ENCODE results near the gene RANBP17. TPM values are rescaled to one million over a fixed set of nuclear protein-coding genes. Genes with fewer than 3 reads are reported as not detected.
A peak's percentile ranks its signal among the peaks of the same experiment; 100 is the strongest.
"Not testable (repeated sequence)": the region's sequence is repeated elsewhere in the genome, so short reads cannot be mapped to it uniquely, and the experiment has no call there.

The RANBP17 gene
- total RNA-seq (ENCODE audit: insufficient read depth, low replicate concordance) = 197 TPM

- DNase-seq (ENCODE audit: low spot score) = peak; percentile 70
These were observed at the start of gene RANBP17 for GRCh38 chr5:170861917-170862766. RANBP17 (plus strand) TSS chr5:170862018.

- no peak for DNase-seq (ENCODE audit: low spot score)
These were observed 48.6 kb upstream of the RANBP17 start for GRCh38 chr5:170813231-170813630.

DNA sequence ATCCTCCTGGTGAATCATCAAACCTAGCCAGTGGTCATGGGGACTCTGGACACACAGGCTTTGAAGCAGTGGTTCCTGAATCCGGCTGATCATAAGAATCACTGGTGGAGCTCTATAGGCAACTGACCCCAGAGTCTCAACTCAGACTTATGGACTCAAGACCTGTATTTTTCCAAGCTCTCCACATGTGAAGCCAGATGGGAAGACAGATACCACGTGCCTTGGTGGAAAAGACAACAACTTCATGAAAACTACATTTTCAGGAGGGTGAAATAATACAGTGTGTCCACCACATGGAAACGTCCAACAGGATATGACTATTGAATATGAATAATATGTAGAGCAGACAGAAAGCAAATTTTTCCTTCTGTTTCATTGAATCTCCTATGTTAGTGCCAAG lies 44.6 kb upstream of the RANBP17 start:
- no peak for DNase-seq (ENCODE audit: low spot score)

DNA sequence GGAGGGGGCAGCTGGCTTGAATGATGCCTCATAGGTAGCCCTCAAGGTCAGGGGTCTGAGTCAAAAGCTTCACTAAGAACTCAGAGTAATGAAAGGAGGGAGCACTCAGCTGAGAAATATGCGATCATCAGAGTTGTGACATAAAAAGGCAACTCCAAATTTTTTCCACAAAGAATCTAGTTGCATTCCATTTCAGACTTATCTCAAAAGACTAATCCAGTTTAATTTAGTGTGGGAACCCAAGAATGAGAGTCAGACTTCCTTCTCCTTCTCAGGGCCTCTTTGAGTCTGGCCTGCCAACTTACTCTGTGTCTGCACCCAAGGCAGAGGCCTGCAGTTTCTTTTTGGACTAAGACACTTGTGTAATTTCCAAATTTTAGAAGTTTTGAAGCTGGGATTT lies 43.6 kb upstream of the RANBP17 start:
- peak; percentile 61 for DNase-seq (ENCODE audit: low spot score)

DNA sequence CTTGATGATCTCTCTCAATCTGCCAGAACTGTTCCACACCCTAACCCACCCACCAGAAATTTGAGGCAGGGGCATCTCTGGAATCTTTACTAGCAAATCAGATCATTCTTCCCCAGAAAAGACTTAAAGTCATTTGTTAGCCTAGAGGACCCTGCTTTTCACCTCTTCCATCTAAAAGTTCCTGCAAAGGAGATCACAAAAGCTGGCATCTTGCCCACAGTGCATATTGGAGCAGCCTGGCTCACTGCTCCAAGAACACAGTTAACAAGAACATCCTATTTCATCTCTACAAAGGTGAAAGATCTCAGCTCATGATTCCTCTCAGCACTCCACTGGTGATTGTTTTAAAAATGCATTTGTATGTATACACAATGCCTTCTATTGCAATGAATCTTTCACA lies 42.0 kb upstream of the RANBP17 start:
- DNase-seq (ENCODE audit: low spot score) = peak; percentile 22

GRCh38 chr5:170821257-170821800 lies 40.5 kb upstream of the RANBP17 start:
- no peak for DNase-seq (ENCODE audit: low spot score)

- DNase-seq (ENCODE audit: low spot score) = no peak
These were observed 35.7 kb upstream of the RANBP17 start for GRCh38 chr5:170826117-170826516.

DNA sequence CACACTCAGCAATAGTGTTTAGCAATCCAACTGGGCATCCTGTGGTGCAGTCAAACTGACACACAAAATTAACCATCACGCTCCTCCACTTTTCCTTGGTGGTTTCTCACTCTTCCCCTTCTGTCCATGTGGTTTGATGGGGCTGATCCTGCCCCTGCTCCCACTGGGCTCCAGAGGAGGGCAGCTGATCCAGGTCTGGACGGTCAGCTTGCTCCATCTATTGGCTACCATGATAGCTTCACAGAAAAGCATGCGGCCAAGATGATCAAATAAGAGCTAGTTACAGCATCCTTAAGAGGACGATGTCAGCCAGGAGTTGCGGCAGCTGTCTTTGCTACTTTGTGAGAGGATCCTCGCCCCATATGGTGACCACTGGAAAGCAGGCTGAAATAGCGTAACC lies 29.6 kb upstream of the RANBP17 start:
- no peak for DNase-seq (ENCODE audit: low spot score)

DNA sequence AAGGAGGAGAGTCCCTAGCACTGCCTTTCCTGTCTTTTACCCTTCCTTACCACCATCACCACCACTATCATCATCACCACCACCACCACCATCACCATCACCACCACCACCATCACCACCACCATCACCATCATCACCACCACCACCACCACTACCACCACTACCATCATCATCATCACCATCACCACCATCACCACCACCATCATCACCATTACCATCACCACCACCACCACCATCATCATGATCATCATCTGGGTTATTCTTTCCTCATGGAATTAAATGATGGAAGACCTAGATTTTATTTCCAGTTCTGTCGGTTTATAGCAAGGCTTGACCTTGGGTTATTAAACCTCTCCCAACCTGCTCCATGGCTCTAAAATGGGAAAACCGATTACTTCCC lies 27.8 kb upstream of the RANBP17 start:
- DNase-seq (ENCODE audit: low spot score) = not testable (repeated sequence)

DNA sequence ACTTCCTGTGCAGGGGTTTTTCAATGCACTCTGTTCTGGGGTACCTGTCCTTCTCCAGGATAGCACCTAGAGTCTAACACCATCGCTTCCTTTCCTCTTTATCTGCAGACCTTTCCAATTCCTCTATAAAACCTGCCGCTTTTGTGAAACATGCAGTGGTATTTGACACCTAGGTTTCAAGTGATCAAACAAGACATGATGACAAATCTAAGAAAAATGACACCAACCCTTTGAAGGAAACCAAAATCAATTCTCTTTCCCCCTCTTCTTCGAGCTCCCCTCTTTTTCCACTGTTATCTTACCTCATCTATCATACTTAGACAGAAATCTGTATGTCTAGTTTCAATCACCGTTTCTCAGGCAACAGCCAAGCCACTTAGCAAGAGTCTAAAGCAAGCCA lies 25.6 kb upstream of the RANBP17 start:
- DNase-seq (ENCODE audit: low spot score) = no peak

DNA sequence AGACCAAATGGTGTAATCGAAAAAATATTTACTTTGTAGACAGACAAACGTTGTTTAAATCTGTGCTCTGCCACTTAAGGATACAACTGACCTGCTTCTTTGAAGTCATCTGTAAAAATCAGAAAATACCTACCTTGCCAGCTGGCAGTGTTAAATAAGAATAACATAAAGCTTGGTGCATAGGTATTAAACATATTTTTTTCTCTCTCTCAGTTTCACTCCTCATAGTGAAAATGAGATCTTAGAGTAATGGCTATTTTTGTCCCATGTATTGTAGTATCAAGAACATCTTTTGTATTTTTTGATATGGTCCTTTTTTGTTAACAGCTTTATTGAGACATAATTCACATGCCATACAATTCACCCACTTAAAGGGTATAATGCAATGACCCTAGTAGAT lies 17.9 kb upstream of the RANBP17 start:
- no peak for DNase-seq (ENCODE audit: low spot score)

DNA sequence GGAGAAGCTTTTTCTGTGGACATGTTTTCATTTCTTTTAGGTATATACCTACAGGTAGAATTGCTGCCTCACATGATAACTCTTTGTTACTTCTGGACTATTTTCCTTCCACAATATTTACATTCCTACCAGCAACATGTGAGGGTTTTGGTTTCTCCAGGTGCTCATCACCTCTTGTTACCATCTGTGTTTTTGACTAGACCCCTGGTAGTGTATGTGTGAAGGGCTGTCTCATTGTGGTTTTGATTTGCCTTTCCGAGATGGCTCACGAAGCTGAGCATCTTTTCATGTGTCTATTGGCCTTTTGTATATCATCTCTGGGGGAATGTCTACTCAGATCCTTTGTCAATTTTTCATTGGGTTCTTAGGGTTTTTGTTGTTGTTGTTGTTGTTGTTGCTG lies 17.2 kb upstream of the RANBP17 start:
- no peak for DNase-seq (ENCODE audit: low spot score)

DNA sequence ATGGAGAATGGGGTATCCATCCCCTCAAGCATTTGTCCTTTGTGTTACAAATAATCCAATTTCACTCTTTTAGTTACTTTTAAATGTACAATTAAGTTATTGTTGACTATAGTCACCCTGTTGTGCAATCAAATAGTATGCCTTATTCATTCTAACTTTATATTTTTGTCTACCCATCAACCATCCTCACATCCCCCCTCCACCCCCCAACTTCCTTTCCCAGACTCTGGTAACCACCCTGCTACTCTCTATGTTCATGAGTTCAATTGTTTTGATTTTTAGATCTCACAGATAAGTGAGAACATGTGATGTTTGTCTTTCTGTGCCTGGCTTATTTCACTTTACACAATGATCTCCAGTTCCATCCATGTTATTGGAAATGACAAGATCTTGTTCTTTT lies 15.4 kb upstream of the RANBP17 start:
- DNase-seq (ENCODE audit: low spot score) = no peak

DNA sequence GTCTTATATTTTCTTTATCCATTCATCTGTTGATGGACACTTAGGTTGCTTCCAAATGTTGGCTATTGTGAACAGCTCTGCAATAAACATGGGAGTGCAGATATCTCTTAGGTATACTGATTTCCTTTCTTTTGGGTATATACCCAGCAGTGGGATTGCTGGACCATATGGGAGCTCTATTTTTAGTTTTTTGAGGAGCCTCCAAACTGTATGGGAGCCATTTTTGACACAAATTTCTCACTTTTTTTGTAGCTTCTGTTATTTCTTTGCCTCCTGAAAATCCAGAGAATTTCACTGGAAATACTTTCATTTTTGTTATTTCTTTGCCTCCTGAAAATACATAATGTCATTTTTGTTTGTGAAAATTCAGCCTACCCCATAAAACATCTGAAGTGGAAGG lies 15.0 kb upstream of the RANBP17 start:
- DNase-seq (ENCODE audit: low spot score) = no peak

DNA sequence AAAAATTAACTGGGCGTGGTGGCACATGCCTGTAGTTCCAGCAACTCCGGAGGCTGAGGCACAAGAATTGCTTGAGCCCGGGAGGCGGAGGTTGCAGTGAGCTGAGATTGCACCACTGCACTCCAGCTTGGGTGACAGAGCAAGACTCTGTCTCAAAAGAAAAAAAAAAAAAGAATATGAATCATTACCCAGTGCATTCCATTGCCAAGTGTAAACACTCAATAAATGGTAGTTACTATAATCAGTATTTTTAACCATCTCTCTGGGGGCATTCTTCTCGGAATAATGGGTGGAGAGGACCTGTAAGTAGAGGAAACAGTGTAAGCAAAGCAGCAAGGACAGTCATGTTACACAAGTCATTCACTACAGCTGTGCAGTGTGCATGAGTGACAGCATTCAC lies 13.8 kb upstream of the RANBP17 start:
- DNase-seq (ENCODE audit: low spot score) = no peak

- DNase-seq (ENCODE audit: low spot score) = no peak
These were observed 12.4 kb upstream of the RANBP17 start for GRCh38 chr5:170849374-170849773.

DNA sequence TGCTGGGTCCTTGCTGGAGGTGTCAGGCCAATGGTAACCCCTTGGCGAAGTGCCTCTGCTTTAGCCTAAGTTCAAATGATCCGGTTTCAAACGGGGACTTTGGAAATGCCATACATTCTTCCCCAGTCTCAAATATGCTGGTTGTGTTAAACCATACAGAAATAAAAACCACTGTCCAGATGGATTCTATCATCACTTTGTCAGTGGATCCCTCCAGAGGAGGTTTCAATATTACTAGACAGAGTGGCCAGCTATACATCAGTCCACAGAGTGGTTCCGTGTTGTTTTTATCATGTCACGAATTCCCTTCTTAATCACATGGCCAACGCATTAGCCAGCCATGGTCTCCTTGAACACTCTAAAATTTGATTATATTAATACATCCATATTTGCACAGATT lies 7.3 kb upstream of the RANBP17 start:
- DNase-seq (ENCODE audit: low spot score) = no peak

- no peak for DNase-seq (ENCODE audit: low spot score)
These were observed 4.8 kb upstream of the RANBP17 start for GRCh38 chr5:170857066-170857465.

DNA sequence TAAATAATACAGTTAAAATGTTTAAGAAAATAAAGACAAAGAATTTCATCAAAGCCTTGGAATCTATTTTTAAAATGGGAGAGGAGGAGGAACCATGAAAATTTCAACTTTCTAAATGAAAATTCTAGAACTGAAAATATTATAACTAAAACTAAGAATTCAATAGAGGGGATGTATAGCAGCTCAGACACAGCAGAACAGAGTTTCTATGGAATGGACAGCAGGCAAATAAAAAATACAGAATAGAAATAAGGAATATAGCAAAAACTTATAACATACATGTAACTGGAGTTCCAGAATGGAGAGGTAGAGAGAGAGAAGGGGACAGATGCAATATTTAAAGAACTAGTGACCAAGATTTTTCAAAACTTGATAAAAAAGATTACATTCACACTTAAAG lies 1.4 kb upstream of the RANBP17 start:
- DNase-seq (ENCODE audit: low spot score) = no peak

GRCh38 chr5:170860818-170861666 lies 776 bp upstream of the RANBP17 start:
- DNase-seq (ENCODE audit: low spot score) = no peak

GRCh38 chr5:170861667-170861916 lies 226 bp upstream of the RANBP17 start:
- no peak for DNase-seq (ENCODE audit: low spot score)

DNA sequence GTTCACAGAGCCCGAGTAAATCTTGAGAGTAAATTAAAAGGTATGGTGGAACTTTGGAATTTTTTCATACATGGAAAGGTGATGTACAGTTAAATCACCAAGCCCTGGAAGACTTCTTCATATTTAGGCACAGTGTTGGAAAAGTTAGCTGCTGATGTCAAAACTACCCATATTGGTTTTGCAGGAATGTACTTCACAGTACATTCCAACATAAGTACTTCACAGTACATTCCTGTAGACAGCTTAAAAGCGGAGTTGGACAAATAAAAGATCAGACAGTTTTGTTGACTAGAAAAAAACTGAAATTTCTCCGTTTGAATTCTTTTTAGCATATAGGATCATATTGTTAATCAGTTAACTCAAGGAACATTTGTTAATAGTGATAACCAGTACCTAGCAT lies 1.8 kb downstream of the RANBP17 start:
- DNase-seq (ENCODE audit: low spot score) = peak; percentile 37

GRCh38 chr5:170865622-170866021 lies 3.8 kb downstream of the RANBP17 start:
- DNase-seq (ENCODE audit: low spot score) = no peak
